ENCODE results near the gene NRROS.

GRCh38 chr3:196655496-196655895 is 16.0 kb downstream of the NRROS start:
- TF ChIP-seq ZNF274 (IDR thresholded peaks at IDR 0.05; ENCODE audit: low read depth, low read length) (no peak), YY1 (IDR thresholded peaks at IDR 0.05; ENCODE audit: insufficient read depth, insufficient read length) (no peak)

All from NT2/D1 (cell line).